Gastroesophageal sphincter (tissue), 4 donors: Measurements from ENCODE around the gene LARP1B. TPM values are rescaled to one million over a fixed set of nuclear protein-coding genes. Genes with fewer than 3 reads are reported as not detected.
"Not testable (repeated sequence)": the region's sequence is repeated elsewhere in the genome, so short reads cannot be mapped to it uniquely, and the experiment has no call there.

ENCODE experiments used
- ATAC-seq: fragments of 150-250 bp; one replicate; pipeline ENCODE4 v1.9.1; 2016; ENCODE audit warnings: mild to moderate bottlenecking, moderate library complexity
- H3K27ac ChIP-seq, 4 donors: fragments of 200-600 bp; sonication (generic) in 3 of 4; 1 replicate in 3 of 4; 2 replicates in 1 of 4; pipeline ENCODE4 v1.5.1; 2016 to 2019
- H3K27me3 ChIP-seq: fragments of 200-600 bp; sonication (generic); one replicate; pipeline ENCODE4 v1.5.1; 2019
- H3K36me3 ChIP-seq, 2 donors: fragments of 200-600 bp; sonication (generic); one replicate each; pipeline ENCODE4 v1.5.1; 2019; ENCODE audit warnings: control low read depth in 1 of 2
- H3K4me1 ChIP-seq, 3 donors: fragments of 200-600 bp; sonication (generic); 1 replicate in 2 of 3; 2 replicates in 1 of 3; pipeline ENCODE4 v1.5.1; 2016 to 2019; ENCODE audit warnings: control low read depth in 2 of 3
- H3K4me3 ChIP-seq, 2 donors: fragments of 200-600 bp; sonication (generic); one replicate each; pipeline ENCODE4 v1.5.1; 2019; ENCODE audit warnings: mild to moderate bottlenecking in 1 of 2, moderate library complexity in 1 of 2
- H3K9me3 ChIP-seq, 3 donors: fragments of 200-600 bp; sonication (generic); one replicate each; pipeline ENCODE4 v1.5.1; 2017 to 2019; ENCODE audit warnings: control low read depth in 2 of 3
- CTCF ChIP-seq, 4 experiments: fragments of 200-600 bp in 2 of 4; fragments of 450-650 bp in 2 of 4; sonication (generic) in 1 of 4; IDR thresholded peaks; one replicate each; pipeline ENCODE4 v1.5.1; 2017 to 2019; ENCODE audit warnings: antibody characterized with exemption in 4 of 4, mild to moderate bottlenecking in 2 of 4, moderate library complexity in 2 of 4
- EP300 ChIP-seq: sonication (generic); formaldehyde crosslinking; IDR thresholded peaks from one replicate; pipeline ENCODE4 v1.6.1; 2017; ENCODE audit warnings: antibody characterized with exemption, mild to moderate bottlenecking
- POLR2A ChIP-seq, 2 donors: fragments of 450-650 bp; IDR thresholded peaks; one replicate each; pipeline ENCODE4 v1.6.1; 2017; ENCODE audit warnings: antibody characterized with exemption in 2 of 2, mild to moderate bottlenecking in 2 of 2, moderate library complexity in 1 of 2
- POLR2AphosphoS5 ChIP-seq: sonication (generic); formaldehyde crosslinking; IDR thresholded peaks from one replicate; pipeline ENCODE4 v1.6.1; 2017; ENCODE audit warnings: antibody characterized with exemption
- WGBS, 2 donors: methylation state at CpG; one replicate each; pipeline ENCODE4 v1.1.5; 2018; ENCODE audit warnings: low coverage in 1 of 2; 5-methylcytosine and 5-hydroxymethylcytosine counted together
- total RNA-seq, 4 donors: library from RNA; depleted of rRNA; stranded (reverse); fragments of >200 nt; gene quantifications; one replicate each; pipeline ENCODE4 v1.1.0, GENCODE V29; 2016

The LARP1B gene
- total RNA-seq, 4 donors from 2014 or later: 18.5 to 33.2 (median 26.4) TPM

DNA sequence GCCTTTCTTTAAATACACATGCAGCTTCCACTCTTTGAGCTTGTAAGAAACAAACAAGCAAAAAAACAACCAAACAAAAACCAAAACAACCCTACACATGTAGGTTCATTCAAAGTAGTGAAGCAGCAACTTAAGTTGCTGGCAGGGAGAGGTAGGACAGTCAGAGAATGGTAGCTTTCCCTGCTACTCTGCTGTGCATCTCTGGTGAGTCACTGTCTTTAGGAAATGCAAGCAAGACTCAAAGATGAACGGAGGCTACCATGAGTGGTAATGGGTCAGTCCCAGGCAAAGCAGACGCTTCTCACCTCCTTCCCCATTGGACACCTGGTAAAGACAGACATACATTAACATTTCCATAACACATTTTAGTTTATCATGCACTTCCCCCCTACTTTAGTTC lies 183.3 kb downstream of the LARP1B start:
- H3K27me3 ChIP-seq: no peaks in the 10 kb centered on the region
- 90 to 94% methylated on average over 2 of the region's 2 CpGs for WGBS, 2 donors
- TF ChIP-seq POLR2A (IDR thresholded peaks at IDR 0.05): no peak
- TF ChIP-seq EP300: no peak
- TF ChIP-seq POLR2AphosphoS5: no peak
- TF ChIP-seq CTCF (IDR thresholded peaks at IDR 0.05): no peak
- ATAC-seq: no peak
- H3K9me3 ChIP-seq: no peaks in the 10 kb centered on the region
- no peak overlapping the region for H3K4me3 ChIP-seq
- no peak overlapping the region for H3K27ac ChIP-seq
- H3K4me1 ChIP-seq: no peaks in the 10 kb centered on the region
- no peaks in the 10 kb centered on the region for H3K36me3 ChIP-seq

DNA sequence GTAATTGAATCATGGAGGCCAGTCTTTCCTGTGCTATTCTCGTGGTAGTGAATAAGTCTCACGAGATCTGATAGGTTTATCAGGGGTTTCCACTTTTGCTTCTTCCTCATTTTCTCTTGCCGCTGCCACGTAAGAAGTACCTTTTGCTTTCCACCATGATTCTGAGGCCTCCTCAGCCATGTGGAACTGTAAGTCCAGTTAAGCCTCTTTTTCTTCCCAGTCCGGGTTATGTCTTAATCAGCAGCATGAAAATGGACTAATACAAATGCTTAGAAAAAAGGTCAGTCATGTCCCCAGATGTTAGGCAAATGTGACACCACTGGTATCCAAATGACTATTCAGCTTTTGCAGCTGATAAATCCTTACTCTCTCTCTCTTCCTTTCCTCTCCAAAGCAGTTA lies 184.3 kb downstream of the LARP1B start:
- not testable (repeated sequence) for H3K27me3 ChIP-seq, H3K4me3 ChIP-seq, H3K27ac ChIP-seq, H3K36me3 ChIP-seq, H3K4me1 ChIP-seq, H3K9me3 ChIP-seq, ATAC-seq
- WGBS, 2 donors: 73 to 93% methylated on average over 5 of the region's 5 CpGs

GRCh38 chr4:128247906-128248305 lies 186.8 kb downstream of the LARP1B start:
- WGBS, 2 donors: 89 to 100% methylated on average over 1 of the region's 1 CpG
- H3K27me3 ChIP-seq: no peaks in the 10 kb centered on the region
- no peak for ATAC-seq
- H3K9me3 ChIP-seq: no peaks in the 10 kb centered on the region
- H3K4me3 ChIP-seq: no peak overlapping the region
- H3K27ac ChIP-seq: no peak overlapping the region
- H3K36me3 ChIP-seq: no peaks in the 10 kb centered on the region
- TF ChIP-seq POLR2AphosphoS5 (no peak), EP300 (no peak), CTCF (IDR thresholded peaks at IDR 0.05) (no peak), POLR2A (IDR thresholded peaks at IDR 0.05) (no peak)
- H3K4me1 ChIP-seq: no peaks in the 10 kb centered on the region

GRCh38 chr4:128249787-128250668 lies 188.9 kb downstream of the LARP1B start:
- Histone ChIP-seq H3K36me3 (no peaks in the 10 kb centered on the region), H3K4me1 (no peaks in the 10 kb centered on the region), H3K4me3 (no peak overlapping the region), H3K27ac (no peak overlapping the region), H3K9me3 (no peaks in the 10 kb centered on the region), H3K27me3 (no peaks in the 10 kb centered on the region)
- no peak for ATAC-seq
- TF ChIP-seq POLR2A (IDR thresholded peaks at IDR 0.05) (no peak), POLR2AphosphoS5 (no peak), EP300 (no peak), CTCF (IDR thresholded peaks at IDR 0.05) (no peak)
- 54 to 65% methylated on average over 4 of the region's 4 CpGs for WGBS, 2 donors

DNA sequence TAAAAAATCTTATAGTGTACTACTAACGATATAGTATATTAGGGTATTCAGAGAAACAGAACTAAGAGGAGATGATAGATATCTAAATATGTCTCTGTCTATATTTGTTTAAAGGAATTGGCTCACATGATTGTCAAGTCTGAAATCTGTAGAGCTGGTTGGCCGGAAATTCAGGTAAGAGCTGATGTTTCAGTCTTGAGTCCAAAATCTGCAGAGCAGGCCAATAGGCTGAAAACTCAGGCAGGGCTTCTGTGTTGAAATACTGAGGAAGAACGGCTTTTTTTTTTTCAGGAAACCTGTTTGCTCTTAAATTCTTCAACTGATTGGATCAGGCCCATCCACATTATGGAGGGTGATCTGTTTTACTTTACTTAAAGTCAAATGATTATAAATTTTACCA lies 194.8 kb downstream of the LARP1B start:
- H3K27me3 ChIP-seq: no peaks in the 10 kb centered on the region
- no peaks in the 10 kb centered on the region for H3K36me3 ChIP-seq
- H3K4me1 ChIP-seq: no peaks in the 10 kb centered on the region
- no peak for ATAC-seq
- 89 to 100% methylated on average over 2 to 3 of the region's 3 CpGs for WGBS, 2 donors
- TF ChIP-seq POLR2AphosphoS5 (no peak), CTCF (IDR thresholded peaks at IDR 0.05) (no peak), POLR2A (IDR thresholded peaks at IDR 0.05) (no peak), EP300 (no peak)
- no peaks in the 10 kb centered on the region for H3K9me3 ChIP-seq
- no peak overlapping the region for H3K27ac ChIP-seq
- no peak overlapping the region for H3K4me3 ChIP-seq
